K562 (cell line): ENCODE measurements around the gene HINT3. TPM values are rescaled to one million over a fixed set of nuclear protein-coding genes. Genes with fewer than 3 reads are reported as not detected.

Experiments
- BCL6 ChIP-seq: fragments of 250-450 bp; sonication (Bioruptor Pico); IDR thresholded peaks from 2 replicates; pipeline ENCODE4 v1.4.0; 2020
- GABPB2 ChIP-seq: fragments of 250-450 bp; sonication (Bioruptor Pico); conservative IDR thresholded peaks from 2 replicates; pipeline ENCODE4 v1.5.1; 2021; ENCODE audit warnings: mild to moderate bottlenecking
- GTF2A2 ChIP-seq: IDR thresholded peaks from 2 replicates; pipeline ENCODE4 v1.6.1; 2016; ENCODE audit warnings: mild to moderate bottlenecking, missing genetic modification characterization, missing compliant biosample characterization
- MAFK ChIP-seq: IDR thresholded peaks from 2 replicates; pipeline ENCODE4 v1.6.1; 2011; ENCODE audit warnings: low read length, improper control_type of control experiment
- ZFX ChIP-seq: sonication (generic); formaldehyde crosslinking; IDR thresholded peaks from 2 replicates; pipeline ENCODE4 v1.8.0; 2022; ENCODE audit warnings: mild to moderate bottlenecking, missing genetic modification reagents, moderate library complexity
- ZNF121 ChIP-seq: sonication (generic); formaldehyde crosslinking; conservative IDR thresholded peaks from 2 replicates; pipeline ENCODE4 v1.8.0; 2022; ENCODE audit warnings: missing genetic modification reagents
- ZNF232 ChIP-seq: sonication (generic); formaldehyde crosslinking; IDR thresholded peaks from 2 replicates; pipeline ENCODE4 v1.8.0; 2022; ENCODE audit warnings: mild to moderate bottlenecking, missing genetic modification reagents
- ZNF408 ChIP-seq: fragments of 250-450 bp; sonication (Bioruptor Pico); IDR thresholded peaks from 2 replicates; pipeline ENCODE4 v1.4.0; 2020; ENCODE audit warnings: low read depth, mild to moderate bottlenecking, moderate library complexity
- ZNF444 ChIP-seq: fragments of 250-450 bp; sonication (Bioruptor Pico); IDR thresholded peaks from 2 replicates; pipeline ENCODE4 v1.4.0; 2020; ENCODE audit warnings: mild to moderate bottlenecking, moderate library complexity
- polyA plus RNA-seq, 8 experiments: library from polyadenylated mRNA; depleted of rRNA in 4 of 8; stranded (reverse) in 5 of 8; unstranded in 3 of 8; fragments of >200 nt; fragmentation: Nextera tagmentation in 2 of 8; fragmentation: Illumina TruSeq in 1 of 8; extraction: Ambion mirVana in 2 of 8; extraction: Trizol in 1 of 8; gene quantifications; 2 replicates each; pipeline versions ENCODE4 v1.2.1 to v1.2.3, GENCODE V29; 2011 to 2014; ENCODE audit warnings: inconsistent platforms in 1 of 8, missing spikeins in 1 of 8
- total RNA-seq, 7 experiments: library from RNA; depleted of rRNA in 6 of 7; stranded (reverse); fragments of >200 nt in 6 of 7; fragmentation: Illumina TruSeq in 2 of 7; extraction: Trizol in 2 of 7; gene quantifications; 2 replicates each; pipeline versions ENCODE4 v1.2.1 to v1.2.3, GENCODE V29; 2011 to 2021; ENCODE audit warnings: low replicate concordance in 1 of 7
- TF ChIP-seq, protein P1 (sequence below), 2 experiments: fragments of 250-450 bp in 1 of 2; fragments of 450-650 bp in 1 of 2; sonication (Bioruptor Pico) in 1 of 2; IDR thresholded peaks; 2 replicates each; pipeline versions ENCODE4 v1.6.1 to v1.8.0; 2016 to 2021; ENCODE audit warnings: mild to moderate bottlenecking in 2 of 2, moderate library complexity in 2 of 2, missing compliant biosample characterization in 1 of 2, missing genetic modification characterization in 1 of 2
- TF ChIP-seq, protein P2 (sequence below): fragments of 200-800 bp; sonication (Bioruptor generic); IDR thresholded peaks from 2 replicates; pipeline ENCODE4 v1.6.1; 2016; ENCODE audit warnings: missing genetic modification characterization, missing compliant biosample characterization
- TF ChIP-seq, protein P3 (sequence below): sonication (generic); formaldehyde crosslinking; IDR thresholded peaks from 2 replicates; pipeline ENCODE4 v1.8.0; 2022; ENCODE audit warnings: mild to moderate bottlenecking, missing genetic modification reagents
- TF ChIP-seq, protein P4 (sequence below): IDR thresholded peaks from 2 replicates; pipeline ENCODE4 v1.6.1; 2011; ENCODE audit not compliant: insufficient read length; ENCODE audit errors: extremely low read depth
- TF ChIP-seq, protein P5 (sequence below): fragments of 450-650 bp; IDR thresholded peaks from 2 replicates; pipeline ENCODE4 v1.6.1; 2017; ENCODE audit warnings: antibody characterized with exemption, mild to moderate bottlenecking

Gene HINT3
- total and polyA plus RNA-seq, 9 of the 15 experiments (the other 6 are each of a cell fraction or from before 2014, with no cell fraction given), result 1.4 to 16.6 (median 10.8) TPM

DNA sequence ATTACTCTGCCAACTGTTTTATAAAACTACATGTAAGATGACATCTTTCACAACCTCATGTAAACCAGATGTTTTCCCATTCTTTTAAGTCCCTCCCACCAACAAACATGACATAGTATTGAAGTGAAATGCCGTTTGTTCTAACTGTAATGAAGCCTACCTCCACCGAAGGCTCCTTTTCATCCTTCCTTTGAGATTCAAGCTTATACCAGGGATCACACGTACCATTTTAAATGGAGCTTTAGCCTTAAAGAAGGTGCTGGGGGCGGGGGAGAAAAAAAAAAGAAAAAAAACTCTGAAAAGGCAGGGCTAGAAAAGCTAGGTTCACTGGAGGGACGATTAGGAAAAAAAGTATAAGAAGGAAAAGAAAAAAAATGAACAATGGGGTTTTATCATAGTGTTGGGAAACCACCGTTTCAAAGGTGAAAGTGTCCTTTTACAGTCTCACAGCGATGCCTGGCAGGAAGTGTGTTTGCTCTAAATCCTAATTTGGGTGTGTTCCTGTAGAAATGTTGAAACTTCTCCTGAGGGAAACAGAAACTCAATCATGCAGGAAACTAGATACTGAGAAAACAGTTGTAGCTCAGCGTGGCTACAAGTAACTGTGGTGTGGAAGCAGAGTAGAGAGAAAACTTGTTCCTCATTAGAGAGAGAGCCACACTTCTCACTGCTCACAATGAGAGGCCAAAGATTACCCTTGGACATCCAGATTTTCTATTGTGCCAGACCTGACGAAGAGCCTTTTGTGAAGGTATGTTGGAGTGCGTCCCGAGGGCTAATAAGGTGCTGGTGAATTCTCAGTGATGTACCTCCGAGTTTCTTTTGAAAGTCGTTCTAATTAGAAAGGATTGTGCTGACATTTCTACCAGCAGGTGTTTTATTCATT is 37.6 kb upstream of the HINT3 start (continued):
- TF ChIP-seq, protein P1, sequence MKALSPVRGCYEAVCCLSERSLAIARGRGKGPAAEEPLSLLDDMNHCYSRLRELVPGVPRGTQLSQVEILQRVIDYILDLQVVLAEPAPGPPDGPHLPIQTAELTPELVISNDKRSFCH (CRISPR knock-in tag; IDR thresholded peaks at IDR 0.05), result no peak
- TF ChIP-seq, protein P1 (tag; IDR thresholded peaks at IDR 0.05), result no peak
- TF ChIP-seq, protein P2, sequence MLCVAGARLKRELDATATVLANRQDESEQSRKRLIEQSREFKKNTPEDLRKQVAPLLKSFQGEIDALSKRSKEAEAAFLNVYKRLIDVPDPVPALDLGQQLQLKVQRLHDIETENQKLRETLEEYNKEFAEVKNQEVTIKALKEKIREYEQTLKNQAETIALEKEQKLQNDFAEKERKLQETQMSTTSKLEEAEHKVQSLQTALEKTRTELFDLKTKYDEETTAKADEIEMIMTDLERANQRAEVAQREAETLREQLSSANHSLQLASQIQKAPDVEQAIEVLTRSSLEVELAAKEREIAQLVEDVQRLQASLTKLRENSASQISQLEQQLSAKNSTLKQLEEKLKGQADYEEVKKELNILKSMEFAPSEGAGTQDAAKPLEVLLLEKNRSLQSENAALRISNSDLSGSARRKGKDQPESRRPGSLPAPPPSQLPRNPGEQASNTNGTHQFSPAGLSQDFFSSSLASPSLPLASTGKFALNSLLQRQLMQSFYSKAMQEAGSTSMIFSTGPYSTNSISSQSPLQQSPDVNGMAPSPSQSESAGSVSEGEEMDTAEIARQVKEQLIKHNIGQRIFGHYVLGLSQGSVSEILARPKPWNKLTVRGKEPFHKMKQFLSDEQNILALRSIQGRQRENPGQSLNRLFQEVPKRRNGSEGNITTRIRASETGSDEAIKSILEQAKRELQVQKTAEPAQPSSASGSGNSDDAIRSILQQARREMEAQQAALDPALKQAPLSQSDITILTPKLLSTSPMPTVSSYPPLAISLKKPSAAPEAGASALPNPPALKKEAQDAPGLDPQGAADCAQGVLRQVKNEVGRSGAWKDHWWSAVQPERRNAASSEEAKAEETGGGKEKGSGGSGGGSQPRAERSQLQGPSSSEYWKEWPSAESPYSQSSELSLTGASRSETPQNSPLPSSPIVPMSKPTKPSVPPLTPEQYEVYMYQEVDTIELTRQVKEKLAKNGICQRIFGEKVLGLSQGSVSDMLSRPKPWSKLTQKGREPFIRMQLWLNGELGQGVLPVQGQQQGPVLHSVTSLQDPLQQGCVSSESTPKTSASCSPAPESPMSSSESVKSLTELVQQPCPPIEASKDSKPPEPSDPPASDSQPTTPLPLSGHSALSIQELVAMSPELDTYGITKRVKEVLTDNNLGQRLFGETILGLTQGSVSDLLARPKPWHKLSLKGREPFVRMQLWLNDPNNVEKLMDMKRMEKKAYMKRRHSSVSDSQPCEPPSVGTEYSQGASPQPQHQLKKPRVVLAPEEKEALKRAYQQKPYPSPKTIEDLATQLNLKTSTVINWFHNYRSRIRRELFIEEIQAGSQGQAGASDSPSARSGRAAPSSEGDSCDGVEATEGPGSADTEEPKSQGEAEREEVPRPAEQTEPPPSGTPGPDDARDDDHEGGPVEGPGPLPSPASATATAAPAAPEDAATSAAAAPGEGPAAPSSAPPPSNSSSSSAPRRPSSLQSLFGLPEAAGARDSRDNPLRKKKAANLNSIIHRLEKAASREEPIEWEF, result no peak
- TF ChIP-seq, protein P3, sequence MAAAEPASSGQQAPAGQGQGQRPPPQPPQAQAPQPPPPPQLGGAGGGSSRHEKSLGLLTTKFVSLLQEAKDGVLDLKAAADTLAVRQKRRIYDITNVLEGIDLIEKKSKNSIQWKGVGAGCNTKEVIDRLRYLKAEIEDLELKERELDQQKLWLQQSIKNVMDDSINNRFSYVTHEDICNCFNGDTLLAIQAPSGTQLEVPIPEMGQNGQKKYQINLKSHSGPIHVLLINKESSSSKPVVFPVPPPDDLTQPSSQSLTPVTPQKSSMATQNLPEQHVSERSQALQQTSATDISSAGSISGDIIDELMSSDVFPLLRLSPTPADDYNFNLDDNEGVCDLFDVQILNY (CRISPR knock-in tag), result no peak
- no peak for TF ChIP-seq MAFK
- no peak for TF ChIP-seq ZNF121 (CRISPR knock-in tag)
- TF ChIP-seq, protein P4, sequence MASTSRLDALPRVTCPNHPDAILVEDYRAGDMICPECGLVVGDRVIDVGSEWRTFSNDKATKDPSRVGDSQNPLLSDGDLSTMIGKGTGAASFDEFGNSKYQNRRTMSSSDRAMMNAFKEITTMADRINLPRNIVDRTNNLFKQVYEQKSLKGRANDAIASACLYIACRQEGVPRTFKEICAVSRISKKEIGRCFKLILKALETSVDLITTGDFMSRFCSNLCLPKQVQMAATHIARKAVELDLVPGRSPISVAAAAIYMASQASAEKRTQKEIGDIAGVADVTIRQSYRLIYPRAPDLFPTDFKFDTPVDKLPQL, result no peak
- no peak for TF ChIP-seq ZNF444 (CRISPR knock-in tag)
- TF ChIP-seq GABPB2 (CRISPR knock-in tag), result no peak
- no peak for TF ChIP-seq ZNF232 (CRISPR knock-in tag)
- TF ChIP-seq, protein P5, sequence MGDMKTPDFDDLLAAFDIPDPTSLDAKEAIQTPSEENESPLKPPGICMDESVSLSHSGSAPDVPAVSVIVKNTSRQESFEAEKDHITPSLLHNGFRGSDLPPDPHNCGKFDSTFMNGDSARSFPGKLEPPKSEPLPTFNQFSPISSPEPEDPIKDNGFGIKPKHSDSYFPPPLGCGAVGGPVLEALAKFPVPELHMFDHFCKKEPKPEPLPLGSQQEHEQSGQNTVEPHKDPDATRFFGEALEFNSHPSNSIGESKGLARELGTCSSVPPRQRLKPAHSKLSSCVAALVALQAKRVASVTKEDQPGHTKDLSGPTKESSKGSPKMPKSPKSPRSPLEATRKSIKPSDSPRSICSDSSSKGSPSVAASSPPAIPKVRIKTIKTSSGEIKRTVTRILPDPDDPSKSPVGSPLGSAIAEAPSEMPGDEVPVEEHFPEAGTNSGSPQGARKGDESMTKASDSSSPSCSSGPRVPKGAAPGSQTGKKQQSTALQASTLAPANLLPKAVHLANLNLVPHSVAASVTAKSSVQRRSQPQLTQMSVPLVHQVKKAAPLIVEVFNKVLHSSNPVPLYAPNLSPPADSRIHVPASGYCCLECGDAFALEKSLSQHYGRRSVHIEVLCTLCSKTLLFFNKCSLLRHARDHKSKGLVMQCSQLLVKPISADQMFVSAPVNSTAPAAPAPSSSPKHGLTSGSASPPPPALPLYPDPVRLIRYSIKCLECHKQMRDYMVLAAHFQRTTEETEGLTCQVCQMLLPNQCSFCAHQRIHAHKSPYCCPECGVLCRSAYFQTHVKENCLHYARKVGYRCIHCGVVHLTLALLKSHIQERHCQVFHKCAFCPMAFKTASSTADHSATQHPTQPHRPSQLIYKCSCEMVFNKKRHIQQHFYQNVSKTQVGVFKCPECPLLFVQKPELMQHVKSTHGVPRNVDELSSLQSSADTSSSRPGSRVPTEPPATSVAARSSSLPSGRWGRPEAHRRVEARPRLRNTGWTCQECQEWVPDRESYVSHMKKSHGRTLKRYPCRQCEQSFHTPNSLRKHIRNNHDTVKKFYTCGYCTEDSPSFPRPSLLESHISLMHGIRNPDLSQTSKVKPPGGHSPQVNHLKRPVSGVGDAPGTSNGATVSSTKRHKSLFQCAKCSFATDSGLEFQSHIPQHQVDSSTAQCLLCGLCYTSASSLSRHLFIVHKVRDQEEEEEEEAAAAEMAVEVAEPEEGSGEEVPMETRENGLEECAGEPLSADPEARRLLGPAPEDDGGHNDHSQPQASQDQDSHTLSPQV, result peak; percentile 43; the same call in 1 of the 2 replicates
- TF ChIP-seq ZFX (CRISPR knock-in tag), result no peak; the same call in 1 of the 2 replicates
- no peak for TF ChIP-seq GTF2A2 (tag)
- TF ChIP-seq BCL6 (CRISPR knock-in tag), result no peak
- no peak for TF ChIP-seq ZNF408
